ENCODE data around the gene SOX1. TPM values are rescaled to one million over a fixed set of nuclear protein-coding genes. Genes with fewer than 3 reads are reported as not detected.

SOX1 gene
- total and polyA plus RNA-seq, 2 donors (not counting 1 experiment from before 2014, with no cell fraction given), result not detected

DNA sequence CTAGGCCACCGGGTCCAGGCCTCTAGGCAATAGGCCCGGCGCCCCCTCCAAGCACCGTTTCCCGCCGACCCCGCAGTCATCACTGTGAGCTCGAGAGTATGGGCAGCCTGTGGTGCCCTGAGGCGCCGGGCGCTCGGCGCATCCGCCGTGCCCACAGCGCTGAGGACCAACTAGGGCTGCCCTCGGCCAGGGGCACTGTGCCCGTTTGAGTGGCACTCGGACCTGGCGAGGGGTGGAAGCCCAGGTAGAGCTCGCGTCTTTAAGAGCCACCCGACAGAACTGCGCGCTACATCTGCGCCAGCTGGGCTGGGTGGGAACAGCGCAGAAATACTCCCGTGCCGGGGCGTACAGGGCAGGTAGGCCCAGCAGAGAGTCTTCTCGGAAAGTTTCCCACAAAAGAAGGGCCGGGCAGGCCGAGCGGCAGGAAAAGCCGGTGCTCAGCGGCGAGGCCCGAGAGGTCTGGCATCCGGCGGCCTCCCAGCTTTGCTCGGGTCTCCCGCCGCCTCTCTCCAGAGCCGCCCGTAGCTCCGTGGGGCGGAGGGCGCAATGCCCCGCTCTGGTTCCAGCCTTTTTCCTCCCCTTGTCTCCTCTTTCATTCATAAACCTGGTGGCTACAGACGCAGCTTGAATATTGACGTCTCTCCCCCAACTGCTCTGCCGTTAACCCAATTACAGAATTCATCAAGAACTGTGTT lies 5.4 kb upstream of the SOX1 start:
- Histone ChIP-seq H2AFZ (ENCODE audit: insufficient read depth, low read depth, low read length, poor library complexity, severe bottlenecking) (no peak overlapping the region), H3K9me3 (ENCODE audit: control extremely low read depth in 1 of 3, control insufficient read depth in 2 of 3, insufficient read depth in 1 of 3, low read length in 2 of 3) (peaks cover 0 to 59% (median 0%) of the 10 kb centered on the region in 3 donors), H3K27ac (ENCODE audit: low read length in 2 of 2) (no peak overlapping the region), H3K4me3 (ENCODE audit: control extremely low read depth in 1 of 5, extremely low read depth in 1 of 5, insufficient read depth in 1 of 5, low read depth in 2 of 5, low read length in 4 of 5) (no peak overlapping the region), H3K79me2 (ENCODE audit: control insufficient read depth, insufficient read depth, low read length) (no peaks in the 10 kb centered on the region), H3K27me3 (replicated peaks in 1 of 4; ENCODE audit: control extremely low read depth in 1 of 4, control insufficient read depth in 3 of 4, insufficient read depth in 4 of 4, low read length in 3 of 4) (peaks cover 2 to 86% (median 54%) of the 10 kb centered on the region in 4 experiments), H4K20me1 (ENCODE audit: control insufficient read depth, insufficient read depth, low read length, poor library complexity, severe bottlenecking) (no peaks in the 10 kb centered on the region), H3K9ac (ENCODE audit: low read length) (no peak overlapping the region), H3K36me3 (replicated peaks in 1 of 2; ENCODE audit: control extremely low read depth in 1 of 2, control insufficient read depth in 1 of 2, extremely low read depth in 1 of 2, insufficient read depth in 2 of 2, low read length in 1 of 2) (no peaks in the 10 kb centered on the region), H3K4me2 (replicated peaks; ENCODE audit: low read depth, low read length, poor library complexity, severe bottlenecking) (no peak overlapping the region), H3K4me1 (ENCODE audit: control insufficient read depth in 2 of 2, insufficient read depth in 2 of 2, low read length in 2 of 2) (peaks cover 6 to 15% of the 10 kb centered on the region in 2 donors)
- ATAC-seq (ENCODE audit: low read depth), result no peak
- no peaks in the 10 kb centered on the region for H3K9me3 Mint-ChIP-seq (ENCODE audit: insufficient read depth)
- 8% methylated on average over 51 of the region's 52 CpGs for WGBS (ENCODE audit: insufficient coverage)
- H3K4me3 Mint-ChIP-seq, result no peak overlapping the region
- H3K27me3 Mint-ChIP-seq, result peaks cover 57% of the 10 kb centered on the region
- no peak overlapping the region for H3K27ac Mint-ChIP-seq
- peaks cover 8% of the 10 kb centered on the region for H3K4me1 Mint-ChIP-seq
- POLR2A ChIA-PET, result no interaction called here
- CTCF ChIA-PET, result interaction anchor here (1.0 kb wide), 1 partner anchor 13 kb away, joined by 3 read pairs; no protein-coding TSS in a partner anchor
- TF ChIP-seq EZH2 (IDR thresholded peaks at IDR 0.05; ENCODE audit: borderline replicate concordance, insufficient read depth, low read depth, low read length, poor library complexity, severe bottlenecking), result no peak
- TF ChIP-seq, protein P1, sequence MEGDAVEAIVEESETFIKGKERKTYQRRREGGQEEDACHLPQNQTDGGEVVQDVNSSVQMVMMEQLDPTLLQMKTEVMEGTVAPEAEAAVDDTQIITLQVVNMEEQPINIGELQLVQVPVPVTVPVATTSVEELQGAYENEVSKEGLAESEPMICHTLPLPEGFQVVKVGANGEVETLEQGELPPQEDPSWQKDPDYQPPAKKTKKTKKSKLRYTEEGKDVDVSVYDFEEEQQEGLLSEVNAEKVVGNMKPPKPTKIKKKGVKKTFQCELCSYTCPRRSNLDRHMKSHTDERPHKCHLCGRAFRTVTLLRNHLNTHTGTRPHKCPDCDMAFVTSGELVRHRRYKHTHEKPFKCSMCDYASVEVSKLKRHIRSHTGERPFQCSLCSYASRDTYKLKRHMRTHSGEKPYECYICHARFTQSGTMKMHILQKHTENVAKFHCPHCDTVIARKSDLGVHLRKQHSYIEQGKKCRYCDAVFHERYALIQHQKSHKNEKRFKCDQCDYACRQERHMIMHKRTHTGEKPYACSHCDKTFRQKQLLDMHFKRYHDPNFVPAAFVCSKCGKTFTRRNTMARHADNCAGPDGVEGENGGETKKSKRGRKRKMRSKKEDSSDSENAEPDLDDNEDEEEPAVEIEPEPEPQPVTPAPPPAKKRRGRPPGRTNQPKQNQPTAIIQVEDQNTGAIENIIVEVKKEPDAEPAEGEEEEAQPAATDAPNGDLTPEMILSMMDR (IDR thresholded peaks at IDR 0.05), result no peak
- no peak for DNase-seq
- intact Hi-C loops (cut with micrococcal nuclease), result no loop called here

DNA sequence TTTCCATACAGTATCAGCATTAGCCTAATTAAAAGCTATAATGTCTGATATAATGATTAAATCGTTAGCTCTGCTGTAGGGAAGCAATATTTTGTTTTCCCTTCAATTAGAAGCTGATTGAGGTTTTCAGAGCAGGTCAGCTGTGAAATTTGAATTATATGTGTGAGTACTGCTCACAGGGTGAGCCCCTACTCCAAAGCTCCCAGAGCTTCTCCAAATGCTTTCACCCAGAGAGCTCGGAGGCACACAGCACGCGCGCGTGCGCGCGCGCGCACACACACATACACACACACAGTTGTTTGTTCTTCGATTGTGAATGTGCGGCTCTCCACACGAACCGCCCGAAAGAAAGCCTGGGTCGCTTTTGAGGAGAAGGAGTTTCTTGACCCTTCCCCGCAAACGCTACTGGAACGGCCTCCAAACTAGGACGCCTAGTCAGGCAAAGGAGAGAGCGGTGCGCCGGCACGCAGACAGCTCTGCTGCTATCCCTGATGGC lies 4.8 kb upstream of the SOX1 start:
- H3K4me3 Mint-ChIP-seq, result no peak overlapping the region
- no peak for DNase-seq
- Histone ChIP-seq H3K9ac (ENCODE audit: low read length) (no peak overlapping the region), H3K27ac (ENCODE audit: low read length in 2 of 2) (no peak overlapping the region), H2AFZ (ENCODE audit: insufficient read depth, low read depth, low read length, poor library complexity, severe bottlenecking) (no peak overlapping the region), H3K4me1 (ENCODE audit: control insufficient read depth in 2 of 2, insufficient read depth in 2 of 2, low read length in 2 of 2) (peaks cover 6 to 15% of the 10 kb centered on the region in 2 donors), H3K4me3 (ENCODE audit: control extremely low read depth in 1 of 5, extremely low read depth in 1 of 5, insufficient read depth in 1 of 5, low read depth in 2 of 5, low read length in 4 of 5) (no peak overlapping the region), H3K79me2 (ENCODE audit: control insufficient read depth, insufficient read depth, low read length) (no peaks in the 10 kb centered on the region), H3K27me3 (replicated peaks in 1 of 4; ENCODE audit: control extremely low read depth in 1 of 4, control insufficient read depth in 3 of 4, insufficient read depth in 4 of 4, low read length in 3 of 4) (peaks cover 2 to 81% (median 53%) of the 10 kb centered on the region in 4 experiments), H3K9me3 (ENCODE audit: control extremely low read depth in 1 of 3, control insufficient read depth in 2 of 3, insufficient read depth in 1 of 3, low read length in 2 of 3) (peaks cover 0 to 56% (median 0%) of the 10 kb centered on the region in 3 donors), H3K4me2 (replicated peaks; ENCODE audit: low read depth, low read length, poor library complexity, severe bottlenecking) (no peak overlapping the region), H4K20me1 (ENCODE audit: control insufficient read depth, insufficient read depth, low read length, poor library complexity, severe bottlenecking) (no peaks in the 10 kb centered on the region), H3K36me3 (replicated peaks in 1 of 2; ENCODE audit: control extremely low read depth in 1 of 2, control insufficient read depth in 1 of 2, extremely low read depth in 1 of 2, insufficient read depth in 2 of 2, low read length in 1 of 2) (no peaks in the 10 kb centered on the region)
- H3K9me3 Mint-ChIP-seq (ENCODE audit: insufficient read depth), result no peaks in the 10 kb centered on the region
- ATAC-seq (ENCODE audit: low read depth), result no peak
- ChIA-PET POLR2A (no interaction called here), CTCF (interaction anchor here (1.0 kb wide), 1 partner anchor 13 kb away, joined by 3 read pairs; no protein-coding TSS in a partner anchor)
- peaks cover 57% of the 10 kb centered on the region for H3K27me3 Mint-ChIP-seq
- no peak for TF ChIP-seq EZH2 (IDR thresholded peaks at IDR 0.05; ENCODE audit: borderline replicate concordance, insufficient read depth, low read depth, low read length, poor library complexity, severe bottlenecking)
- TF ChIP-seq, protein P1 (IDR thresholded peaks at IDR 0.05), result no peak
- 8% methylated on average over 11 of the region's 25 CpGs for WGBS (ENCODE audit: insufficient coverage)
- H3K27ac Mint-ChIP-seq, result no peak overlapping the region
- peaks cover 8% of the 10 kb centered on the region for H3K4me1 Mint-ChIP-seq
- intact Hi-C loops (cut with micrococcal nuclease), result no loop called here

All from B cell (primary cell).